Lower leg skin (tissue), 4 donors: ENCODE results near the gene DCXR. TPM values are rescaled to one million over a fixed set of nuclear protein-coding genes. Genes with fewer than 3 reads are reported as not detected.

Experiments
- DNase-seq, 2 donors: peaks; one replicate each; pipeline ENCODE4 v3.0.0-alpha.2; 2019; ENCODE audit warnings: low spot score in 2 of 2
- H3K4me3 ChIP-seq: fragments of 200-600 bp; sonication (generic); 2 replicates; pipeline ENCODE4 v1.5.1; 2017; ENCODE audit warnings: mild to moderate bottlenecking, low read depth; ENCODE audit not compliant: poor library complexity, severe bottlenecking
- POLR2A ChIP-seq, 2 donors: fragments of 450-650 bp; IDR thresholded peaks; one replicate each; pipeline ENCODE4 v1.6.1; 2016 to 2017; ENCODE audit warnings: antibody characterized with exemption in 2 of 2, mild to moderate bottlenecking in 1 of 2, moderate library complexity in 1 of 2
- WGBS, 2 donors: methylation state at CpG; one replicate each; pipeline ENCODE4 v1.1.5; 2018; 5-methylcytosine and 5-hydroxymethylcytosine counted together
- intact Hi-C: fragments of 100-400 bp; cut with DNase I; formaldehyde crosslinking; loops from one replicate; pipeline ENCODE4 v1.15.0; 2023; ENCODE audit warnings: low total_unique reads
- total RNA-seq, 4 donors: library from RNA; depleted of rRNA; stranded (reverse); fragments of >200 nt; gene quantifications; one replicate each; pipeline ENCODE4 v1.1.0, GENCODE V29; 2016
- TF ChIP-seq, protein P1 (sequence below), 3 donors: fragments of 450-650 bp; IDR thresholded peaks; one replicate each; pipeline ENCODE4 v1.5.1; 2016; ENCODE audit warnings: antibody characterized with exemption in 3 of 3, mild to moderate bottlenecking in 3 of 3, moderate library complexity in 2 of 3

The DCXR gene
- total RNA-seq, 4 donors from 2014 or later = 124 to 199 (median 149) TPM

DNA sequence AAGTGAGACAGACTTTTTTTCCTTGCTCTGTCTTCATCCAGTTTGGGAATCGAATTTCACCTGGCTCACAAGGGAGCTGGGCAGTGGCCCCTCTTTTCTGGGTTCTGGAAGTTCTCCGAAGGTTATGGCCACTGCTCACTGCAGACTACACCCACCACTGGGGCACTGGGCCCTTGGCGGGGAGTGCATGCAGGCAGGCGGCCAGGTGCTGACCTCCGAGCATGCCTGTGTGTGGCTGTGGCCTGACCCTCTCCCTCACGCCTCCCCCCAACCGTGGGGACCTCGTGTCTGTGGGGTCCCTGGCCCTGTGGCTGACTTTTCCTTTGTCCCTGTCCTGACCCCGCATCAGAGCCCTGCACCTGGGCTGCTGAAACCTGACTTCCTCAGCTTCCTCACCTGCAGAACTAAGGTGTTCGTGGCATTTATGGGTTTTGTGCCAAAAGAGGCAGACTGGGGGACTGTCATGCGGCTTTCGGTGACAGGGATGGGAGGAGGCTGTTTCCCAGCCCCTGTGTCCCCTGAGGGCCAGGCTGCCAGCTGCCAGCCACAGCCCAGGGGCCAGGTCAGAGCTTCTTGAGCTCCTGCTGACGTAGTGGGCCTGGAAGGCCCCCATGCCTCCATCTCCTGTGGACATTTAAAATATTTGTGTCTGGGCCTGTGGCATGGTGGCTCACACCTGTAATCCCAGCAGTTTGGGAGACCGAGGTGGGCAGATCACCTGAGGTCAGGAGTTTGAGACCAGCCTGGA is 38.6 kb downstream of the DCXR start:
- intact Hi-C loops = no loop called here
- DNase-seq = no peak
- 85 to 89% methylated on average over 14 of the region's 14 CpGs for WGBS, 2 donors
- no peak overlapping the region for H3K4me3 ChIP-seq
- TF ChIP-seq, protein P1, sequence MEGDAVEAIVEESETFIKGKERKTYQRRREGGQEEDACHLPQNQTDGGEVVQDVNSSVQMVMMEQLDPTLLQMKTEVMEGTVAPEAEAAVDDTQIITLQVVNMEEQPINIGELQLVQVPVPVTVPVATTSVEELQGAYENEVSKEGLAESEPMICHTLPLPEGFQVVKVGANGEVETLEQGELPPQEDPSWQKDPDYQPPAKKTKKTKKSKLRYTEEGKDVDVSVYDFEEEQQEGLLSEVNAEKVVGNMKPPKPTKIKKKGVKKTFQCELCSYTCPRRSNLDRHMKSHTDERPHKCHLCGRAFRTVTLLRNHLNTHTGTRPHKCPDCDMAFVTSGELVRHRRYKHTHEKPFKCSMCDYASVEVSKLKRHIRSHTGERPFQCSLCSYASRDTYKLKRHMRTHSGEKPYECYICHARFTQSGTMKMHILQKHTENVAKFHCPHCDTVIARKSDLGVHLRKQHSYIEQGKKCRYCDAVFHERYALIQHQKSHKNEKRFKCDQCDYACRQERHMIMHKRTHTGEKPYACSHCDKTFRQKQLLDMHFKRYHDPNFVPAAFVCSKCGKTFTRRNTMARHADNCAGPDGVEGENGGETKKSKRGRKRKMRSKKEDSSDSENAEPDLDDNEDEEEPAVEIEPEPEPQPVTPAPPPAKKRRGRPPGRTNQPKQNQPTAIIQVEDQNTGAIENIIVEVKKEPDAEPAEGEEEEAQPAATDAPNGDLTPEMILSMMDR (IDR thresholded peaks at IDR 0.05) = no peak
- no peak for TF ChIP-seq POLR2A (IDR thresholded peaks at IDR 0.05)

DNA sequence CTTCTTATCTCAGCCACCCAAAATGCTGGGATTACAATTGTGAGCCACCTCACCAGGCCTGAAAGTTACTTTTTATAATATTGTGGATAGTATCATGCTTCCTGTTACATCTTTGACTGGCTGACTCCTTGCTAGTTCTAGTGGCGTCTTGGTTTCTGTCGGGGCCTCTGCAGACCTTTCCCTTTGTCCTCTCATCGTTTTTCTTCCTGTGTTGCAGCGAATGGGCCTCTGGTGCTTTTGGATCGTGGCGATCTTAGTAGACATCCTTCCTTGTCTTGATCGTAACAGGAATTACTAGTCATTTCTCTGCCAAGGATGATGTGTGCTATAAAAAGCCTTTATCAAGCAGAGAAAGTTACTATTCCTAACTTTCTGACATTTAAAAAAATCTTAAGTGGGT is 39.3 kb downstream of the DCXR start:
- 91% methylated on average over 7 of the region's 7 CpGs for WGBS, 2 donors
- DNase-seq = no peak
- intact Hi-C loops = no loop called here
- no peak overlapping the region for H3K4me3 ChIP-seq
- TF ChIP-seq, protein P1 (IDR thresholded peaks at IDR 0.05) = no peak
- no peak for TF ChIP-seq POLR2A (IDR thresholded peaks at IDR 0.05)

GRCh38 chr17:81996757-81997441 is 40.6 kb downstream of the DCXR start:
- no peak for DNase-seq
- no peak overlapping the region for H3K4me3 ChIP-seq
- intact Hi-C loops = no loop called here
- 88 to 92% methylated on average over 30 of the region's 30 CpGs for WGBS, 2 donors
- no peak for TF ChIP-seq POLR2A (IDR thresholded peaks at IDR 0.05)
- TF ChIP-seq, protein P1 (IDR thresholded peaks at IDR 0.05) = no peak

DNA sequence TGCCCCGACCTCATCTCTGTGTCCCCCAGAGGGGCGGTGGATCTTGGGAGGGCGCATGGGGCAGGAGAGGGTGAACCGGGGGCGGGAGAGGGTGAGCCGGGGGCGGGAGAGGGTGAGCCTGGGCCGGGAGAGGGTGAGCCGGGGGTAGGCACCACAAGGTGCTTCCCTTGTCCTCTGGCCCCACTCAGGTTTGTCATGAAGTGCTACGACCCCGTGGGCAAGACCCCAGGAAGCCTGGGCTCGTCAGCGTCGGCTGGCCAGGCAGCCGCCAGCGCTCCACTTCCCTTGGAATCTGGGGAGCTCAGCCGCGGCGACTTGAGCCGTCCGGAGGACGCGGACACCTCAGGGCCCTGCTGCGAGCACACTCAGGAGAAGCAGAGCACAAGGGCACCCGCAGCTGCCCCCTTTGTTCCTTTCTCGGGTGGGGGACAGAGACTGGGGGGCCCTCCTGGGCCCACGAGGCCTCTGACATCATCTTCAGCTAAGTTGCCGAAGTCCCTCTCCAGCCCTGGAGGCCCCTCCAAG is 41.2 kb downstream of the DCXR start:
- intact Hi-C loops = no loop called here
- no peak overlapping the region for H3K4me3 ChIP-seq
- 91 to 94% methylated on average over 21 to 25 of the region's 28 CpGs for whole genome bisulfite sequencing, 2 donors
- DNase-seq = no peak
- no peak for TF ChIP-seq POLR2A (IDR thresholded peaks at IDR 0.05)
- TF ChIP-seq, protein P1 (IDR thresholded peaks at IDR 0.05) = no peak

DNA sequence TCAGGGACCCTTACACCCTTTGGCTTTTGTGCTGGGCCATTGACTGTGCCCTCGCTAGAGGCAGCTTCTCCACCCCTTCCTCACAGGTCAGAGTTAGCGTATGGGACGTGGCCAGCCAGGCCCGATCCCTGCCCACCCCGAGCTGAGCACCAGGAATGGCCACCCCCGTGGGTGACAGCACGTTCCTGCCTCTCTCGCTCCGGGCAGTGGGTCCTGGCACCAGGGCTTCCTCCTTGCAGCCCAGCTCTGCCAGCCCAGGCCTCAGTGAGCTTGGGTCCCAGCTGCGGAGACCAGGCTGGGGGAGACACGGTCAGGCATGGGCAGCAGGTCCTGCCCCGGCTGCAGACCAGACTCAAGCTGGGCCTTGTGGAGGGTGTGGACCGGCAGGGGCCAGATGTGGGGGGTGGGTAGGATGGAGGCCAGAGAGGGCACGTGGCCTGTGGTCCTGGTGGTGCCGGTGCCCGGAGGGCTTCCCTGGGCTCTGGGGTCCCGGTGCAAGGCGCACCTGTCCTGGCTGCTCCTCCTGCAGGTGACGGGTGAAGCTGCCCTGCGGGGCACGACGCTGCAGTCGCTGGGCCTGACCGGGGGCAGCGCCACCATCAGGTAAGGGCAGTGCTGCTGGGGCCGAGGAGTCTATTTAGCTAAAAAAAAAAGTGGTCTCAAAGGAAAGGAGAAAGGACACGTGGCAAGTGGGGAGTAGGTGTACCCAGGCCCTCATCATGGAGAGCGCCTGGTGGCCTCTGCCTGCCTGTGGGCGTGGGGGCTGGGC is 41.9 kb downstream of the DCXR start:
- WGBS, 2 donors = 93 to 96% methylated on average over 28 to 29 of the region's 29 CpGs
- H3K4me3 ChIP-seq = no peak overlapping the region
- TF ChIP-seq POLR2A (IDR thresholded peaks at IDR 0.05) = no peak
- TF ChIP-seq, protein P1 (IDR thresholded peaks at IDR 0.05) = no peak
- intact Hi-C loops = no loop called here
- no peak for DNase-seq
